ENCODE data around the gene MYL3.
"Not testable (repeated sequence)": the region's sequence is repeated elsewhere in the genome, so short reads cannot be mapped to it uniquely, and the experiment has no call there.

MYL3 gene

DNA sequence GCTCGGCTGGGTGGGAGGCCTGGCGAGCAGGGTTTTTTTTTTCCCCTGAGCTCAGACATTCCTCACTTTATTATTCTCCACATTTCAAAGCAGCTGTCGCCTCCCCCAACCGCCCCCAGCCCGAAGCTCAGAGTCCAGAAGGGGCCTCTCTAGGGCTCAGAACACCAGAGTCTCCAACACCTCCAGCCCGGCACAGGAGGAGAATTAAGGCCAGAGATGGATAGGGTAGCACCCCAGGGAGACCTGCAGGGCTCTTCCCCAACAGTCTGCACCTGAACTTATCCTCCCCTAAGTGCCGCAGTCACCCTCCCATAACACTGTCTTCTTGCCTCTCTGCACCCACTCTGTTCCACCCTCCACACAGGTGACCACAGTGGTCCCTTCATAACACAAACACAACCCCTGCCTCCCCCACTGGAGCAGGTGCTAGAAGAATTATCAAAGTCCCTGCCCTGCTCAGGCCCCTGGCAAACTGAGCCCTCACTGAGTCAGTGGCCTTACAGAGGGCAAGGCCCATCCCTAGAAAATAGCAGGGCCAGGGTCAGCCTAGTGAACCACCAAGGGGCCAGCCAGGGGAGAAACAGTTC, 14.1 kb downstream of the MYL3 start:
- DNase-seq = no peak

- no peak for DNase-seq
These were observed 14.8 kb downstream of the MYL3 start for GRCh38 chr3:46848271-46849044.

GRCh38 chr3:46847744-46848143, 15.5 kb downstream of the MYL3 start:
- DNase-seq = no peak

- no peak for DNase-seq
These were observed 16.4 kb downstream of the MYL3 start for GRCh38 chr3:46846624-46847542.

- DNase-seq = peak; percentile 66
These were observed 17.2 kb downstream of the MYL3 start for GRCh38 chr3:46845860-46846623.

DNA sequence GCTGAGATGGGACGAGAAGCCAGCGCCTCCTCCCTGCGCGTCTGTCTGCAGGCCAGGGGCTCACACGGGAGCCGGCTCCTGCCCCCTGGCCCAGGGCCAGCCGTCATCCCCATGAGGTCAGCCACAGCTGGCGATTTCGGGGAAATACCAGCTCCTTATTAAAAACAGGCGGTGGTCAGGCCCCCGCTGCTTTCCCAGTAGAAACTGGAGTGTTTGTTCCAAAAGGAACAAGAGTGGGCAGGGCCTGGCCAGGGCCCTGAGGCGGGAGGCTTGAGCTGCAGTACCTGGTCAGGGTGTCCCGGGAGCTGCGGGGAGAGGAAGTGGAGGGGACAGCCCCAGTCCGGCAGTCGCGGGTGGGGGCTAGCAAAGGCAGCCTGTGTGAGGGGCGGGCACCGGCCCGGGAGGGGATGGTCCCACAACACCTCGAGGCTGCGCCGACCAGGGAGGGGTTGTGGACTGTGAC, 17.8 kb downstream of the MYL3 start:
- no peak for DNase-seq

GRCh38 chr3:46844881-46845312, 18.3 kb downstream of the MYL3 start:
- DNase-seq = no peak

DNA sequence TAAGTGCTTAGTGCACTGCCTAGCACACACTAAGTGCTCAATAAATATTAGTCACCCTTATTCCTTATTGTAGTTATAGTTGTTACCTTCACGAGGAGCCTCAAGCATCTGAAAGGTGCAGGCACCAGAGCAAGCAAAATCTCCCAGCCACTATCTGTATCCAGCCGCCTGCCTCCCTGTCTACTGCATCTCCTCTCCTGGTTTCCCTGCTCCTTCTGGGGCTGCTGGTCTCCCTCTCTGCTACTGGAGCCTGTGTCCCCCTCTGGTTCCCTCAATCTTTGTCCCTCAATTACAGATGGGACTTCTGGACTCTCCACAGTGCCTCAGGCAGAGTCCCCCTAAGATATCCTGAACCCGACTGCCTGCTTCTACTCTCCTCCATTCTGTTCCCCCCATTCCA, 18.8 kb downstream of the MYL3 start:
- DNase-seq = no peak

- DNase-seq = no peak
These were observed 19.7 kb downstream of the MYL3 start for GRCh38 chr3:46843508-46843907.

- no peak for DNase-seq
These were observed 22.8 kb downstream of the MYL3 start for GRCh38 chr3:46840491-46840890.

DNA sequence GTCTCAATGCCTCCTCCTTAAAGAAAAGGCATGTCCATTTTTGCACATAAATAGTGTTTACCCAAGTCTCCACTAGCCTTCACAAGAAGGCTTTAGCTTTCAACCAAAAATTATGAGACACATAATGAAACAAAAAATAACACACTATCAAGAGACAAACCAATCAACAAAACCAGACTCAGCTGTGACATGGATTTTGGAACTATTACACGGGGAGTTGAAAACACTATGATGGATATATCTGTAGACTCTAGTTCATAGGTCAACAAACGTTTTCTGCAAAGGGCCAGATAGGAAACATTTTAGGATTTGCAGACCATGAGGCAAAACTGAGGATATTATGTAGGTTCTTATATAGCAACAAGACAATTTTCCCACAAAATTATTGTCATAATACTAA, 24.9 kb downstream of the MYL3 start:
- DNase-seq = no peak

DNA sequence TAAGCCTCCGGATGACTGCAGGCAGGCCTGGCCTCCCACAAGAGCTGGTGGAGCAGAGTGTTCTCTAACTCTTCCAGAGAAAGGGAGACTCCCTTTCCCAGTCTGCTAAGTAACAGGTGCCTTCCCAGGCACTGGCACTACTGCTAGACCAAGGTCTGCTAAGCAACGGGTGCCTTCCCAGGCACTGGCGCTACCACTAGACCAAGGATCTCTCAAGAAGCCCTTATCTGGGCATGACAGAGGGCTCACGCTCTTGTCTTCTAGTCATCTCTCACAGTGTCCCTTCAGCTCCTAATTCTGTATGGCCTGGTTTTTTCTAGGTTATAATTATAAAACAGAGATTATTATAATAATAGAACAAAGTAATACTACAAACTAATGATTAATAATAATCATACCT, 27.8 kb downstream of the MYL3 start:
- DNase-seq = no peak

DNA sequence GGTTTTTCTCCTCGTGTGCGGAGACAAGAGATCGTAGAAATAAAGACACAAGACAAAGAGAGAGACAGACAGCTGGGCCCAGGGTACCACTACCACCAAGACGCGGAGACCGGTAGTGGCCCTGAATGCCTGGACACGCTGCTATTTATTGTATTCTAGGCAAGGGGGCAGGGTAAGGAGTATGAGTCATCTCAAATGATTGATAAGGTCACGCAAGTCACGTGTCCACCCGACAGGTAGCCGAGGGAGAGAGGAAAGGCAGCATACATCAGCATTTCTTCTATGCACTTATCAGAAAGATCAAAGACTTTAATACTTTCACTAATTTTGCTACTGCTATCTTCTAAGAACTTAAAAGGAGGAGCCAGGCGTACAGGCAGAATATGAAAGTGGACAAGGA, 28.2 kb downstream of the MYL3 start:
- DNase-seq = no peak

DNA sequence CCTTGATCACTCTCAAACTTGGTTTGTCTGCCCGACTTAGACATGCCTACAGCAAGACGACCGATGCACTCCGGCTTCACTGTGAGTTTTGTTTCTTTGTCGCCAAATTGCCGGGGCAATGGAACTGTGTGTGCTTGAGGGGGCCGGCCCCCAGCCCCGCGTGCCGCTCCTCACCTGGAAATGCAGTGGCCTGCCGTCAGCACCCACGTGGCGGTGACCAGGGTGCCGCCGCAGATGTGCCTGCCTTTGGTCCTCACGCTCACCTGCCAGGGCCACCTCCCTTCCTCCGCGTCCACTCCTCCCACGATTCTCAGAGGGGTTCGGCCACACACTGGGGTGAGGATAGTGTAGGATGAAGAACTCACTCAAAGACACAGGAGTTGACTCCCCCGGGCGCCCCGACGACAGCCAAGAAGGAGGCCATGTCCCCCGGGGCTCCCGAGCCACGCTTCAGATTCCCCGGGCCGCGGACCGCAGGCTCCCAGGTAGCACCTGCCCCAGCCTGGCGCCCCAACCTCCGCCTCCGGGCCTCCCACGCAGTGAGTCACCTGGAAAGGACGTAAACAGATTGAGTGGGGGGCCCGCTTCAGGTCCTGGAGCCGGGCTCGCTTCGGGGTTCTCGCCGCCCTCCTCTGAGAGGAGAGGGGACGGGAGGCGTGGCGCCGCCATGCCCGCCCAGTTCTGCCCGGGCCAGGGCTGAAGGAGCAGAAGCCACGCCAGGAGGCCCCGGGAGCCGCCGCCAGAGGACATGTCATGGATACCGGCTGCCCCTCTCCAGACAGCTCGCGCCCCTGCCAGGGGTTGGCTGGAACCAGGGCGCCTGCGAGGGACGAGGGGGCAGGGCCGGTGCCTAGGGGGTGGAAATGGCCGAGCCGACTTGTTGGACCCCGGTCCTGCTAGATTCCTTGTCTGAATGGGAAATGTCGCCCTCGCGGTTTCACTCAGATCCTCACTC, 29.6 kb downstream of the MYL3 start:
- DNase-seq = no peak

GRCh38 chr3:46831841-46832240, 31.4 kb downstream of the MYL3 start:
- no peak for DNase-seq

GRCh38 chr3:46831316-46831715, 31.9 kb downstream of the MYL3 start:
- no peak for DNase-seq

GRCh38 chr3:46830801-46831200, 32.4 kb downstream of the MYL3 start:
- no peak for DNase-seq

DNA sequence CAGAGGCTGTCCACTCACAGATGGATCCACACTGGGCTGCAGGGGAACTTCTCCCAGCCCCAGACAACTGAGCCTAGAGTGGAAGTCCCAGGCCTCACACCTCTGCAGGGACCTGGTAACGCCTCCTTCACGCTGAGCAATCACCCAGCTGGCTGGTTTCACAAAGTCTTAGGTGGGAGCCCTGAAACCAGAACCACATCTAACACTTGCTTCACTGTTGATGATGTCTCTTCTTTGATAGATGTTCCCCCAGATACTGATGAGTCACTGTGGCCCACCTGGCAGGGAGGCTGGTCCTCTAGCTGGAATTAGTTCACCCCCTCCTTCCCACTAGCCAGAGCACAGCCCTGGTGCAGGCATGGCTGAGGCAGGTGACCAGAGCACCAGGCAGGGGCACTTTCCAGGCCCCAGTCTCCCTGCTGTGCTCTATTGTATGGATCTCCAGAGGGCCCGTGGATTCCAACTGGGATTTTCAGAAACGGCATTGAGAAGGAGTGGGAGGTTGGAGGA, 33.5 kb downstream of the MYL3 start:
- peak; percentile 27 for DNase-seq

- DNase-seq = no peak
These were observed 37.8 kb downstream of the MYL3 start for GRCh38 chr3:46825450-46825849.

DNA sequence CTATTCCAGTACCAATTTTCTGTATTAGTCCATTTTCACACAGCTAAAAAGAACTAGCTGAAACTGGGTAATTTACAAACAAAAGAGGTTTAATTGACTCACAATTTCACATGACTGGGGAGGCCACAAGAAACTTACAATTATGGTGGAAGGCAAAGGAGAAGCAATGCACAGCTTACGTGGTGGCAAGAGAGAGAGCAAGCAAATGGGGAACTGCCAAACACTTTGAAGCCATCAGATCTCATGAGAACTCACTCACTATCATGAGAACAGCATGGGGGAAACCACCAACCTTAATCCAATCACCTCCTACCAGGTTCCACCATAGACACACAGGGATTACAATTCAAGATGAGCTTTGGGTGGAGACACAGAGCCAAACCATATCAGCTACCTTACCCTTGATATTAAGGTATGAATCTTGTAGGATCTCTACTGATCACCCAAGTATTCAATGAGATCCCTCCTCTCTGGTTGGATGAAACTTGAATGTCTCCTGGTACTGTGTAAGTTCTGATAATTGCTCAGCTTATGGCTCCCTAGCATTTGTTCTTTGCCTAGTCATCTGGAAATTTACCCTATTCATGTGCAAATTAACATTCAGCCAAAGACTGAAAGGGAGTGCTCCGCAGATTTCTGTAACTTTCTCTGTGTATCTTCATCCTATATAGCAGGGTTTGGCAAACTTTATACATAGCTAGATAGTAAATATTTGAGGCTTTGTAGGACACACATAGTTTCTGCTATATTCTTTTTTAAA, 38.9 kb downstream of the MYL3 start:
- DNase-seq = no peak

- DNase-seq = not testable (repeated sequence)
These were observed 39.9 kb downstream of the MYL3 start for GRCh38 chr3:46823314-46823713.
